H9 (cell line): ENCODE data around the gene FBXL7. TPM values are rescaled to one million over a fixed set of nuclear protein-coding genes. Genes with fewer than 3 reads are reported as not detected.

Experiments used
- DNase-seq: peaks from one replicate; pipeline ENCODE4 v3.0.0-alpha.2; 2017
- H2AFZ ChIP-seq: one replicate; pipeline ENCODE4 v1.6.1; 2013; ENCODE audit warnings: mild to moderate bottlenecking, low read length, control low read depth, moderate library complexity
- H2AK5ac ChIP-seq: 2 replicates; pipeline ENCODE4 v1.6.1; 2013; ENCODE audit warnings: low read length, control low read depth, mixed read lengths; ENCODE audit not compliant: insufficient read length
- H2BK120ac ChIP-seq: one replicate; pipeline ENCODE4 v1.6.1; 2013; ENCODE audit warnings: low read depth, mild to moderate bottlenecking, low read length, control low read depth, inconsistent platforms; ENCODE audit not compliant: poor library complexity, severe bottlenecking
- H2BK12ac ChIP-seq: 2 replicates; pipeline ENCODE4 v1.6.1; 2013; ENCODE audit warnings: low read length, control low read depth, mixed read lengths, low read depth; ENCODE audit not compliant: insufficient read length
- H2BK15ac ChIP-seq: 2 replicates; pipeline ENCODE4 v1.6.1; 2013; ENCODE audit warnings: low read depth, low read length, control low read depth
- H2BK20ac ChIP-seq: one replicate; pipeline ENCODE4 v1.6.1; 2013; ENCODE audit warnings: low read depth, mild to moderate bottlenecking, low read length, control low read depth, inconsistent platforms; ENCODE audit not compliant: poor library complexity, severe bottlenecking
- H2BK5ac ChIP-seq: 2 replicates; pipeline ENCODE4 v1.6.1; 2013; ENCODE audit warnings: low read length, control low read depth, mixed read lengths; ENCODE audit not compliant: insufficient read length
- H3K14ac ChIP-seq: 2 replicates; pipeline ENCODE4 v1.6.1; 2013; ENCODE audit warnings: low read length, control low read depth; ENCODE audit not compliant: insufficient read depth
- H3K18ac ChIP-seq: 2 replicates; pipeline ENCODE4 v1.6.1; 2013; ENCODE audit warnings: low read depth, mild to moderate bottlenecking, mixed read lengths, low read length, control low read depth; ENCODE audit not compliant: insufficient read length
- H3K23ac ChIP-seq: 2 replicates; pipeline ENCODE4 v1.6.1; 2013; ENCODE audit warnings: low read length, control low read depth, mixed read lengths, low read depth; ENCODE audit not compliant: insufficient read length
- H3K23me2 ChIP-seq: 2 replicates; pipeline ENCODE4 v1.6.1; 2013; ENCODE audit warnings: low read depth, mild to moderate bottlenecking, mixed read lengths, low read length, control low read depth; ENCODE audit not compliant: insufficient read length, poor library complexity, severe bottlenecking
- H3K27ac ChIP-seq: 2 replicates; pipeline ENCODE4 v1.5.1; 2013; ENCODE audit warnings: low read length, control low read depth, mixed read lengths, low read depth; ENCODE audit not compliant: insufficient read length
- H3K27me3 ChIP-seq: 2 replicates; pipeline ENCODE4 v1.6.1; 2013; ENCODE audit warnings: low read length, control low read depth, inconsistent platforms; ENCODE audit not compliant: insufficient read depth
- H3K4ac ChIP-seq: 2 replicates; pipeline ENCODE4 v1.6.1; 2013; ENCODE audit warnings: low read depth, mild to moderate bottlenecking, control low read depth, inconsistent platforms, low read length, moderate library complexity
- H3K4me1 ChIP-seq: 2 replicates; pipeline ENCODE4 v1.6.1; 2013; ENCODE audit warnings: low read length, control low read depth, inconsistent platforms; ENCODE audit not compliant: insufficient read depth
- H3K4me2 ChIP-seq: 2 replicates; pipeline ENCODE4 v1.6.1; 2013; ENCODE audit warnings: low read length, control low read depth, mixed read lengths; ENCODE audit not compliant: insufficient read length, insufficient read depth
- H3K56ac ChIP-seq: 2 replicates; pipeline ENCODE4 v1.6.1; 2013; ENCODE audit warnings: low read depth, mild to moderate bottlenecking, mixed read lengths, low read length, control low read depth; ENCODE audit not compliant: insufficient read length
- H3K79me1 ChIP-seq: 2 replicates; pipeline ENCODE4 v1.6.1; 2013; ENCODE audit warnings: low read depth, mild to moderate bottlenecking, moderate library complexity, low read length, control low read depth, inconsistent platforms; ENCODE audit not compliant: insufficient read depth, poor library complexity, severe bottlenecking
- H3K79me2 ChIP-seq: 2 replicates; pipeline ENCODE4 v1.6.1; 2013; ENCODE audit warnings: low read length, control low read depth, inconsistent platforms; ENCODE audit not compliant: insufficient read depth
- H3K9ac ChIP-seq: 2 replicates; pipeline ENCODE4 v1.6.1; 2013; ENCODE audit warnings: low read length, control low read depth, mixed read lengths; ENCODE audit not compliant: insufficient read length; ENCODE audit errors: extremely low read depth
- H3K9me3 ChIP-seq: one replicate; pipeline ENCODE4 v1.6.1; 2013; ENCODE audit warnings: low read depth, low read length, inconsistent platforms; ENCODE audit not compliant: control insufficient read depth
- H3T11ph ChIP-seq: one replicate; pipeline ENCODE4 v1.6.1; 2013; ENCODE audit warnings: mild to moderate bottlenecking, low read length, control low read depth, inconsistent platforms
- H4K20me1 ChIP-seq: one replicate; pipeline ENCODE4 v1.6.1; 2013; ENCODE audit not compliant: control insufficient read depth, insufficient read length, insufficient read depth
- H4K5ac ChIP-seq: 2 replicates; pipeline ENCODE4 v1.6.1; 2013; ENCODE audit warnings: low read depth, mild to moderate bottlenecking, mixed read lengths, low read length, control low read depth; ENCODE audit not compliant: insufficient read length
- H4K8ac ChIP-seq: replicated peaks from 2 replicates; pipeline ENCODE4 v1.6.1; 2013; ENCODE audit warnings: low read length, control low read depth, mixed read lengths, low read depth; ENCODE audit not compliant: insufficient read length
- H4K91ac ChIP-seq: 2 replicates; pipeline ENCODE4 v1.6.1; 2013; ENCODE audit warnings: low read depth, mild to moderate bottlenecking, moderate library complexity, mixed read lengths, low read length, control low read depth; ENCODE audit not compliant: insufficient read length
- H3K27ac Mint-ChIP-seq, 3 experiments: 2 replicates in 2 of 3; 3 replicates in 1 of 3; pipeline ENCODE4 v1.8.0; 2020 to 2021; ENCODE audit warnings: mixed read lengths in 3 of 3, mild to moderate bottlenecking in 1 of 3, moderate library complexity in 1 of 3
- H3K27me3 Mint-ChIP-seq: 2 replicates; pipeline ENCODE4 v1.8.0; 2021; ENCODE audit warnings: low read depth, mild to moderate bottlenecking, moderate library complexity, mixed read lengths
- H3K36me3 Mint-ChIP-seq, 3 experiments: 2 replicates in 2 of 3; 3 replicates in 1 of 3; pipeline ENCODE4 v1.8.0; 2020 to 2021; ENCODE audit warnings: low read depth in 3 of 3, mixed read lengths in 3 of 3; ENCODE audit not compliant: insufficient read depth in 1 of 3
- H3K4me1 Mint-ChIP-seq, 2 experiments: 2 replicates each; pipeline ENCODE4 v1.8.0; 2020; ENCODE audit warnings: mixed read lengths in 2 of 2
- H3K4me3 Mint-ChIP-seq, 2 experiments: 2 replicates in 1 of 2; 3 replicates in 1 of 2; pipeline ENCODE4 v1.8.0; 2020 to 2021; ENCODE audit warnings: mild to moderate bottlenecking in 2 of 2, mixed read lengths in 2 of 2, moderate library complexity in 1 of 2
- H3K9me3 Mint-ChIP-seq, 2 experiments: 2 replicates in 1 of 2; 3 replicates in 1 of 2; pipeline ENCODE4 v1.8.0; 2020; ENCODE audit warnings: mild to moderate bottlenecking in 2 of 2, mixed read lengths in 2 of 2, moderate library complexity in 1 of 2
- CTCF ChIP-seq: fragments of 200-600 bp; sonication (generic); conservative IDR thresholded peaks from 3 replicates; pipeline ENCODE4 v1.8.0; 2021; ENCODE audit warnings: antibody characterized with exemption, mild to moderate bottlenecking
- WGBS: extraction: QIAGEN DNeasy Blood & Tissue Kit; methylation state at CpG from one replicate; pipeline ENCODE4 v1.1.7; 2013; ENCODE audit warnings: missing lambda C conversion rate, low lambda C conversion rate, mixed read lengths; ENCODE audit not compliant: insufficient read length; ENCODE audit errors: extremely low coverage; 5-methylcytosine and 5-hydroxymethylcytosine counted together
- total RNA-seq: library from RNA; stranded (reverse); gene quantifications from 2 replicates; pipeline ENCODE4 v1.2.1, GENCODE V29; 2021

The FBXL7 gene
- total RNA-seq, 1 experiment from 2014 or later, result 14.6 TPM

- no peaks in the 10 kb centered on the region for H3K23me2 ChIP-seq
- no peaks in the 10 kb centered on the region for H3K9me3 Mint-ChIP-seq
- no peak overlapping the region for H3K14ac ChIP-seq
- H4K20me1 ChIP-seq, result no peaks in the 10 kb centered on the region
- H2AFZ ChIP-seq, result no peak overlapping the region
- no peak overlapping the region for H2BK12ac ChIP-seq
- H3K23ac ChIP-seq, result no peak overlapping the region
- H3K56ac ChIP-seq, result no peak overlapping the region
- H2BK15ac ChIP-seq, result no peak overlapping the region
- H4K91ac ChIP-seq, result no peak overlapping the region
- no peak overlapping the region for H4K8ac ChIP-seq
- H3K36me3 Mint-ChIP-seq, result peaks cover 0 to 3% (median 2%) of the 10 kb centered on the region in 3 experiments; a peak in 4 of 7 replicates
- H3K79me1 ChIP-seq, result no peaks in the 10 kb centered on the region
- no peak overlapping the region for H3T11ph ChIP-seq
- H3K4me1 Mint-ChIP-seq, result peaks cover 24 to 35% of the 10 kb centered on the region in 2 experiments
- no peak overlapping the region for H3K18ac ChIP-seq
- no peak overlapping the region for H2AK5ac ChIP-seq
- H3K4ac ChIP-seq, result no peak overlapping the region
- no peak for TF ChIP-seq CTCF
- H3K79me2 ChIP-seq, result no peaks in the 10 kb centered on the region; the same call in 1 of the 2 replicates
- H3K27ac Mint-ChIP-seq, result no peak overlapping the region
- H3K4me3 Mint-ChIP-seq, result no peak overlapping the region
- H3K27ac ChIP-seq, result no peak overlapping the region
- H2BK20ac ChIP-seq, result no peak overlapping the region
- no peak overlapping the region for H4K5ac ChIP-seq
- WGBS, result no CpG with 5 or more reads among the region's 5 CpGs
- no peak for DNase-seq
- H3K4me2 ChIP-seq, result no peak overlapping the region
- H3K27me3 Mint-ChIP-seq, result no peaks in the 10 kb centered on the region
- no peak overlapping the region for H2BK120ac ChIP-seq
- H3K27me3 ChIP-seq, result no peaks in the 10 kb centered on the region
- no peak overlapping the region for H3K9ac ChIP-seq
- no peak overlapping the region for H2BK5ac ChIP-seq
- H3K4me1 ChIP-seq, result peaks cover 4% of the 10 kb centered on the region; the same call in 1 of the 2 replicates
- H3K9me3 ChIP-seq, result no peaks in the 10 kb centered on the region
Observed at GRCh38 chr5:15715967-15716366, 216.0 kb downstream of the FBXL7 start.
